Cardiac fibroblast (primary cell): ENCODE measurements around the gene NTNG1.

ENCODE experiments used
- DNase-seq, 2 donors: peaks; one replicate each; pipeline versions ENCODE4 v3.0.0 to v3.0.0-alpha.2; 2010; ENCODE audit warnings: low read depth in 2 of 2
- H3K4me3 ChIP-seq, 2 donors: replicated peaks in 1 of 2; 1 replicate in 1 of 2; 2 replicates in 1 of 2; pipeline ENCODE4 v1.5.1; 2011; ENCODE audit warnings: low read depth in 2 of 2, low read length in 2 of 2, mild to moderate bottlenecking in 2 of 2, moderate library complexity in 1 of 2
- TF ChIP-seq, protein P1 (sequence below): IDR thresholded peaks from one replicate; pipeline ENCODE4 v1.5.1; 2011; ENCODE audit warnings: low read depth, mild to moderate bottlenecking, low read length, inconsistent platforms

Gene NTNG1

DNA sequence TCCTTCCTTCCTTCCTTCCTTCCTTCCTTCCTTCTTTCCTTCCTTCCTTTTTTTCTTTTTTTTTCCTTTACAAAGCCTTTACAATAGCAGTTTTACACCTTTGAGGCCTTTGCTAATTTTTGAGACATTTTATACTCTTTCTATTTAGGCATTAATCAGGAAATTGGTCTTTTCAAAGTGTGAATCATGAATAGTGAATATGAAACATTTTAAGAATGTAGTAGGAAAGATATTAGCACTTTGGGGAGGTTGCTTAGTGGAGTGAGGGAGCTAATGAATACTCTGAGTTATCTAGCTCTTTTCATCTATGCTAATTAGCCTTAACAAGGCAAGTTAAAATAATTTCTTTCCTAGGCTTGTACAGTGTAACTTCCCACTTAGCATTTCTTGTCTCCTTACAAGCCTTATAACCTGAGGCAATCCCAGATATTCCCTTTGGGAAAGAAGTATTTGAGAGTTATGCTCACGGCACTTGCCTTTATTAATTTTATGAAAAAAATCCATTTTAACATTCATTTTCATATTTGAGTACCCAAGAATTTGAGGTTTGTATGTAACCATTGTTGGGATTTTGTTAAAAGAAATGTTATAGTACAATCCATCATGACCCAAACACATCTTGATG, 122.6 kb downstream of the NTNG1 start:
- H3K4me3 ChIP-seq, result no peak overlapping the region
- DNase-seq, result no peak
- TF ChIP-seq, protein P1, sequence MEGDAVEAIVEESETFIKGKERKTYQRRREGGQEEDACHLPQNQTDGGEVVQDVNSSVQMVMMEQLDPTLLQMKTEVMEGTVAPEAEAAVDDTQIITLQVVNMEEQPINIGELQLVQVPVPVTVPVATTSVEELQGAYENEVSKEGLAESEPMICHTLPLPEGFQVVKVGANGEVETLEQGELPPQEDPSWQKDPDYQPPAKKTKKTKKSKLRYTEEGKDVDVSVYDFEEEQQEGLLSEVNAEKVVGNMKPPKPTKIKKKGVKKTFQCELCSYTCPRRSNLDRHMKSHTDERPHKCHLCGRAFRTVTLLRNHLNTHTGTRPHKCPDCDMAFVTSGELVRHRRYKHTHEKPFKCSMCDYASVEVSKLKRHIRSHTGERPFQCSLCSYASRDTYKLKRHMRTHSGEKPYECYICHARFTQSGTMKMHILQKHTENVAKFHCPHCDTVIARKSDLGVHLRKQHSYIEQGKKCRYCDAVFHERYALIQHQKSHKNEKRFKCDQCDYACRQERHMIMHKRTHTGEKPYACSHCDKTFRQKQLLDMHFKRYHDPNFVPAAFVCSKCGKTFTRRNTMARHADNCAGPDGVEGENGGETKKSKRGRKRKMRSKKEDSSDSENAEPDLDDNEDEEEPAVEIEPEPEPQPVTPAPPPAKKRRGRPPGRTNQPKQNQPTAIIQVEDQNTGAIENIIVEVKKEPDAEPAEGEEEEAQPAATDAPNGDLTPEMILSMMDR, result no peak

DNA sequence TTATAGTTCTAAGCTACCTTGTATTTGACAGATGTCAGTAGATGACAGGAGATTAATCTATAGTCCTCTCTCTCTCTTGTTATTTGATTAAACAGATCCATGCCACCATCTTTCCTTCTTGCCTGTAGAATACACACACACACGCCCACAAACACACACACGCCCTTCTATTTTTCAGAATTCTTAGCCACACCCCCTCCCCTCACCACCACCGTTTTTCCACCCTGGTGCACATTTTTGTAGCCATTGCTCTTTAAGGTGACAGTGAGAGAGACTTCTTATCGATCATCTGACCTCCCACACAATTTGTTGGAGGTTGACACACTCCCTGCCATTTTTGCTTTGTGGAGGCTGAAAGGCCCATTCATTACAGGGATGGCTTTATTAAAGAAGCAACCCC, 123.2 kb downstream of the NTNG1 start:
- TF ChIP-seq, protein P1, result no peak
- no peak overlapping the region for H3K4me3 ChIP-seq
- no peak for DNase-seq

GRCh38 chr1:107264561-107264960, 123.7 kb downstream of the NTNG1 start:
- TF ChIP-seq, protein P1, result no peak
- H3K4me3 ChIP-seq, result no peak overlapping the region
- no peak for DNase-seq

- TF ChIP-seq, protein P1, result no peak
- no peak for DNase-seq
These were observed 126.7 kb downstream of the NTNG1 start for GRCh38 chr1:107267489-107267888.

DNA sequence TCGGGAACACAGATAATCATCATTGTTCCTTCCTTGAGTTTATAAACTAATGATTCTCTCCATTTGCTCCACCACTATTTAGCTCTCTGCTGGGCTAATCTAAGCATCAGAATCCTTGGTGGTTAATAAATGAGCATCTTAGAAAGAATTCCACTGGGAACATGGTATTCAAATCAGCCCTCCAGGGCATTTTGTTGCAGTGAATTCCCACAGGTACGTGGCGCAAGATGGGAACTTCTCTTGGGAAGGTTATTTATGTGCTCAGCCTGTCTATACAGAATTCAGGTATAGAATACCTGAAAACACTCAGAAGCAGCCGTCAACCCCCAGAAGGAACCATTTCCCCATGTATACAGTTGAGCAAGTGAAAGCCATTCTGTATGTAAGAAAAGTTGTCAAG, 131.5 kb downstream of the NTNG1 start:
- H3K4me3 ChIP-seq, result no peak overlapping the region
- DNase-seq, result no peak
- TF ChIP-seq, protein P1, result no peak

More at GRCh38 chr1:107267489-107267888, 126.7 kb downstream of the NTNG1 start:
- no peak overlapping the region for H3K4me3 ChIP-seq

DNA sequence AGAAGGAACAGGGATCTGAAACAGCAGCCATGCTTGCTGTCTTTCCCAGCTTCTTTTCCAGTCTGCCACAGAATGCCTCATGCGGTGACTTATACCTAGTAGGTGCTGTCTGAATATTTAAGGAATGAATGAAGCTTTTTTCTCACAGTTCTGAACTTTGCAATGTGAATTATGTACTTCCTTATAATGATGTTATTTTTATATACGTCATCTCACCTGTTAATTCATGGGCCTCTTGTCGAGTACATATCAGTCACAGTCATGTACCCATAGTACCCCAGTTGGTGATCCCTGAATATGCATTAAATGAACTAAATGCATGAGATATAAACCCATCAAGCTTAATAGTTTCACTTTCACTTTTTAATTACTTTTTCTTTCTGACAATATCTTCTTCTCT, 132.7 kb downstream of the NTNG1 start:
- DNase-seq, result no peak
- TF ChIP-seq, protein P1, result no peak
- no peak overlapping the region for H3K4me3 ChIP-seq

GRCh38 chr1:107274227-107274626, 133.4 kb downstream of the NTNG1 start:
- H3K4me3 ChIP-seq, result no peak overlapping the region
- no peak for DNase-seq
- TF ChIP-seq, protein P1, result no peak
